GM11168 (cell line): Measurements from ENCODE around the gene GGTLC2.

ENCODE experiments used
- in situ Hi-C: fragments of 300-500 bp; cut with MboI; formaldehyde crosslinking; loops from one replicate; pipeline ENCODE4 v1.12.0; 2022; ENCODE audit warnings: low sequenced_read_pairs; ENCODE audit not compliant: unreplicated experiment

GGTLC2 gene

GRCh38 chr22:22687638-22688500 lies 43.5 kb downstream of the GGTLC2 start:
- in situ Hi-C loops, result no loop called here

DNA sequence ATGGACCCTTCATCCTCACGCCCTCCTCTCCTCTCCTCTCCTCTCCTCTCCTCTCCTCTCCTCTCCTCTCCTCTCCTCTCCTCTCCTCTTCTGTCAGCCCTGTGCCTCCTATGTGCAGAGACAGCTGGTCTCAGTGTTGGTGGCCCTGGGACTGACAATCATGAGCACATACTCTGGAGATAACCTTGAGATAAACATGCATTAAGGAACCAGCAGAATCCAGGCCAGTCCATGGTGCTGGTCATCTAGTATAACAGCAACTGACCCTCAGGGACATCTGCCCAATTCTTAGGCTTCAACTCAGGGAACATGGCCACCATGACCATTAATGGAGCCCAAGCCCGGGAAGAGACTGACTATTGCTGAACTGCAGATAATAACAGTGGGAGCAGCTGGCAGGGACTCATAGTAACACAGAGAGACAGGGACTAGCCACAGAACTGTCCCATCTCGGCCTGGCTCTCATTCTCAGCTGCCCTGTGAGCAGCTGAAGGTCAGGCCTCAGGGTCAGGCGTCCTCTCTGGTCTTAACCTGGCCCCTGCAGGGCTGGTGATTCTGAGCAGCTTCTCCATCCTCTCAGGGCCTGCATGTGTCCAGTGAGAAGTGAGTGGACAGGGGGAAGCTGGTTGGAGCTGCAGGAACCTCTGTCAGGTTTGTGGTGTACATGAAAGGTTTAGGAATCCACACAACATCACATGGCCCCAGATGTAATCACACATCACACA lies 45.4 kb downstream of the GGTLC2 start:
- in situ Hi-C loops, result loop anchor here (10.0 kb wide), 1 partner anchor 95 kb away; no protein-coding TSS in a partner anchor

- in situ Hi-C loops, result loop anchor here (10.0 kb wide), 1 partner anchor 96 kb away; no protein-coding TSS in a partner anchor
Observed at GRCh38 chr22:22691055-22691454, 46.6 kb downstream of the GGTLC2 start.

DNA sequence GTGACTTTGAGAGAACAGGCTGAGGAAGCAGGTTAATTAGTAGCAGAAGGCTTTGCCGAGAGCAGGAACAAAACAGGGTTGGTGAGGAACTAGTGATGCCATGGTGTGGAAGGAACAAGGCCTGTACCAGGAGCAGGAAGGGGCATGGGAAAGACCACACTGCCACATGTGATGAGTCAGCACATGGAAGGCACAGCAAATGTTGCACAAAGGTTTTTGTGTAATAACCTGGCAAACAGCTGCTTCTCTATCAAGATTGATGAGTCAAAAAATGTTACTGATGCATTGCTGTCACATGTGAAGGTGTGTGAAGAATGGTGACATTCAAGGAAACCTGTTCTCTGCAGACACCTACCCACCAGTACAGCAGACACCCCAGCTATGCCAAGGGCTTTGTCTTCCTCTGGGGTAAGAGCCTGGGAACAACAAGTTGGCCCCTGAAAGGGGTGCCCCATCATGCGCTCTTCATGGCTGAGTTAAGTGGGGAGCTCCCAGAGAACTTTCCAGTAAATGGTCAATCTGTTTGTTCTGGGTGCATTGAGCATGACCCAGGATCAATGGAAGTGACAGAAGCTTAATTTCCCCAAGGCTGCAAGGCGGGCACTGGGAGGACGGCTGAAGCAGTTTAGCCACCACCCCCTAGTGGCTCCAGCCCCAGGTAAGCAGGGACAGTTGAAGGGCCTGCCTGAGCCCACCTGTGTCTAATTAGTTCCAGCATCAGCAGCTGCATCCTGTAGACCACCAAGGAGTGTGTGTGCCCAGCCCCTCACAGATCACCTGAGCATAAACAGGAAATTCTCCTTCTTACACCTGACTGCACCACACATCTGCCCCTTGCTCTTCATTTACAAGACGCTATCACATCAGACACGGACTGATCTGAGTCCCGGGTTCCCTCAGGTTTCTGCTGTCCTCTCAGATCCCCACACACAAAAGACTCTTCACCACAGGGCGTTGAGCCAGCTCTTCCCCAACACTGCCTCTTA lies 47.6 kb downstream of the GGTLC2 start:
- in situ Hi-C loops, result loop anchor here (10.0 kb wide), 1 partner anchor 97 kb away; no protein-coding TSS in a partner anchor

GRCh38 chr22:22692707-22693530 lies 48.5 kb downstream of the GGTLC2 start:
- in situ Hi-C loops, result loop anchor here (10.0 kb wide), 1 partner anchor 98 kb away; no protein-coding TSS in a partner anchor

GRCh38 chr22:22693531-22693884 lies 49.1 kb downstream of the GGTLC2 start:
- in situ Hi-C loops, result loop anchor here (10.0 kb wide), 1 partner anchor 99 kb away; no protein-coding TSS in a partner anchor

- in situ Hi-C loops, result loop anchor here (10.0 kb wide), 1 partner anchor 99 kb away; no protein-coding TSS in a partner anchor
Observed at GRCh38 chr22:22694106-22694505, 49.7 kb downstream of the GGTLC2 start.

- in situ Hi-C loops, result loop anchor here (10.0 kb wide), 1 partner anchor 101 kb away; no protein-coding TSS in a partner anchor
Observed at GRCh38 chr22:22696104-22696503, 51.7 kb downstream of the GGTLC2 start.
